ENCODE results near the gene TMEM132A. TPM values are rescaled to one million over a fixed set of nuclear protein-coding genes. Genes with fewer than 3 reads are reported as not detected.

TMEM132A gene
- total and polyA plus RNA-seq, 2 of the 13 experiments (the other 11 are each of a cell fraction or from before 2014, with no cell fraction given), result 11.1 to 32.9 TPM

- no peak overlapping the region for H3K4me2 ChIP-seq (ENCODE audit: low read depth, low read length)
- H3K27ac ChIP-seq (ENCODE audit: extremely low read length, insufficient read depth, low read length), result no peak overlapping the region
- in situ Hi-C loops (cut with HindIII; ENCODE audit: extremely low pct_ligation_motif_present, low pct_unique_long_range_greater_than_20kb), result no loop called here
- ChIA-PET POLR2A (no interaction called here), CTCF (ENCODE audit: low intra/inter-chr PET ratio, low total read pairs) (no interaction called here)
- no peak overlapping the region for H2AFZ ChIP-seq (ENCODE audit: low read length)
- FAIRE-seq (no peak), ATAC-seq (no peak), DNase-seq (ENCODE audit: low spot score) (no peak)
- H4K20me1 ChIP-seq (ENCODE audit: insufficient read depth, low read length), result no peaks in the 10 kb centered on the region
- H3K27me3 ChIP-seq (ENCODE audit: control insufficient read depth in 1 of 2, insufficient read depth in 2 of 2, low read length in 2 of 2), result no peaks in the 10 kb centered on the region; a peak in 1 of 5 replicates
- intact Hi-C loops (cut with micrococcal nuclease; ENCODE audit: unreplicated experiment), result no loop called here
- H3K9ac ChIP-seq (ENCODE audit: insufficient read depth, low read depth, low read length), result no peak overlapping the region
- BruUV-seq (replicated peaks), result no TSS peak
- no peak overlapping the region for H3K4me3 ChIP-seq (replicated peaks in 1 of 3; ENCODE audit: insufficient read depth in 1 of 3, low read depth in 2 of 3, low read length in 3 of 3)
- no peak for TF ChIP-seq HIVEP1 (CRISPR knock-in tag; IDR thresholded peaks at IDR 0.05)
- TF ChIP-seq SRY (CRISPR knock-in tag; IDR thresholded peaks at IDR 0.05), result no peak
- no peak for TF ChIP-seq MLLT10 (CRISPR knock-in tag; IDR thresholded peaks at IDR 0.05)
- no peak for TF ChIP-seq THRA (CRISPR knock-in tag; IDR thresholded peaks at IDR 0.05; ENCODE audit: borderline replicate concordance)
- no peak for TF ChIP-seq THYN1 (CRISPR knock-in tag; IDR thresholded peaks at IDR 0.05; ENCODE audit: borderline replicate concordance, low read depth)
- no peak for TF ChIP-seq FOXP4 (CRISPR knock-in tag; IDR thresholded peaks at IDR 0.05)
- no peak for TF ChIP-seq RFXAP (CRISPR knock-in tag; IDR thresholded peaks at IDR 0.05; ENCODE audit: borderline replicate concordance)
- no peak for TF ChIP-seq KAT8 (CRISPR knock-in tag; IDR thresholded peaks at IDR 0.05)
- no peak for TF ChIP-seq ZNF10 (CRISPR knock-in tag; IDR thresholded peaks at IDR 0.05; ENCODE audit: borderline replicate concordance, low read depth)
- TF ChIP-seq ZNF75D (CRISPR knock-in tag; IDR thresholded peaks at IDR 0.05; ENCODE audit: borderline replicate concordance), result no peak
- no peak for TF ChIP-seq ZNF589 (CRISPR knock-in tag; conservative IDR thresholded peaks at IDR 0.05)
- TF ChIP-seq BRF2 (CRISPR knock-in tag; IDR thresholded peaks at IDR 0.05), result no peak
- TF ChIP-seq NFKBIZ (CRISPR knock-in tag; IDR thresholded peaks at IDR 0.05), result no peak
- no peak for TF ChIP-seq ZNF20 (CRISPR knock-in tag; IDR thresholded peaks at IDR 0.05)
- no peak for TF ChIP-seq ZSCAN5A (CRISPR knock-in tag; IDR thresholded peaks at IDR 0.05; ENCODE audit: borderline replicate concordance)
- no peak for TF ChIP-seq ZNF724P (CRISPR knock-in tag; IDR thresholded peaks at IDR 0.05; ENCODE audit: borderline replicate concordance)
- no peak for TF ChIP-seq SMAD3 (CRISPR knock-in tag; IDR thresholded peaks at IDR 0.05)
- TF ChIP-seq MZF1 (CRISPR knock-in tag; IDR thresholded peaks at IDR 0.05; ENCODE audit: borderline replicate concordance), result no peak
- no peaks in the 10 kb centered on the region for H3K9me3 ChIP-seq (ENCODE audit: low read length)
- peaks cover 0 to 7% of the 10 kb centered on the region in 2 experiments; a peak in 3 of 5 replicates for H3K36me3 ChIP-seq (replicated peaks in 1 of 2; ENCODE audit: control insufficient read depth in 1 of 2, insufficient read depth in 2 of 2, low read length in 2 of 2)
- peaks cover 18% of the 10 kb centered on the region for H3K4me1 ChIP-seq (ENCODE audit: insufficient read depth, low read length)
- 51% methylated on average over 2 of the region's 2 CpGs for WGBS (ENCODE audit: low lambda C conversion rate)
- no peaks in the 10 kb centered on the region for H3K79me2 ChIP-seq (ENCODE audit: insufficient read depth, low read length)
These were observed 4.3 kb upstream of the TMEM132A start for GRCh38 chr11:60919956-60920355.
